SK-N-SH (cell line): Measurements from ENCODE around the gene PRRT1. TPM values are rescaled to one million over a fixed set of nuclear protein-coding genes. Genes with fewer than 3 reads are reported as not detected.

Experiments used
- CTCF ChIA-PET: fragments of 300-600, 350-600 bp; formaldehyde crosslinking; extraction: SDS; loops from one replicate; lab custom pipeline; 2021; lab: Yijun Ruan, JAX
- POLR2A ChIA-PET: fragments of 350-600 bp; sonication (Branson Sonifier 250); formaldehyde crosslinking; extraction: SDS; loops from one replicate; lab custom pipeline; 2020; ENCODE audit warnings: antibody characterized with exemption, inconsistent platforms; lab: Yijun Ruan, JAX
- DNase-seq: peaks from one replicate; pipeline ENCODE4 v3.0.0; 2012
- H2AFZ ChIP-seq: fragments of 200-600 bp; sonication (generic); 2 replicates; pipeline ENCODE4 v1.8.1; 2016; ENCODE audit warnings: antibody characterized with exemption, mild to moderate bottlenecking, low read depth
- H3F3A ChIP-seq: fragments of 200-600 bp; sonication (generic); replicated peaks from 2 replicates; pipeline ENCODE3; 2016; ENCODE audit warnings: antibody characterized with exemption, mild to moderate bottlenecking; ENCODE audit not compliant: insufficient read depth
- H3K27ac ChIP-seq, 2 experiments: fragments of 200-500 bp in 1 of 2; fragments of 200-600 bp in 1 of 2; sonication (Bioruptor generic) in 1 of 2; sonication (generic), shearing (Covaris generic) in 1 of 2; 2 replicates each; pipeline versions ENCODE4 v1.5.1 to v1.6.1; 2014 to 2016; ENCODE audit warnings: low read depth in 2 of 2, inconsistent platforms in 1 of 2, low read length in 1 of 2, mild to moderate bottlenecking in 1 of 2, mixed read lengths in 1 of 2
- H3K27me3 ChIP-seq: fragments of 200-600 bp; sonication (generic), shearing (Covaris generic); 2 replicates; pipeline ENCODE4 v1.6.1; 2016; ENCODE audit warnings: mixed run types; ENCODE audit not compliant: insufficient read depth
- H3K36me3 ChIP-seq, 2 experiments: fragments of 200-500 bp in 1 of 2; fragments of 200-600 bp in 1 of 2; sonication (Bioruptor generic) in 1 of 2; sonication (generic) in 1 of 2; replicated peaks in 1 of 2; 2 replicates each; pipeline versions ENCODE3 to v1.5.1; 2014 to 2016; ENCODE audit warnings: low read length in 1 of 2, mild to moderate bottlenecking in 1 of 2; ENCODE audit not compliant: insufficient read depth in 2 of 2, control insufficient read depth in 1 of 2
- H3K4me1 ChIP-seq, 2 experiments: fragments of 200-500 bp in 1 of 2; fragments of 200-600 bp in 1 of 2; sonication (Bioruptor generic) in 1 of 2; sonication (generic), shearing (Covaris generic) in 1 of 2; 2 replicates each; pipeline versions ENCODE4 v1.5.1 to v1.6.1; 2014 to 2016; ENCODE audit warnings: low read depth in 1 of 2, low read length in 1 of 2, mixed run types in 1 of 2; ENCODE audit not compliant: insufficient read depth in 2 of 2, control insufficient read depth in 1 of 2
- H3K4me2 ChIP-seq: fragments of 200-600 bp; sonication (generic), shearing (Covaris generic); 2 replicates; pipeline ENCODE4 v1.6.1; 2017; ENCODE audit warnings: mixed run types
- H3K4me3 ChIP-seq, 2 experiments: fragments of 200-500 bp in 1 of 2; fragments of 200-600 bp in 1 of 2; sonication (Bioruptor generic) in 1 of 2; sonication (generic), shearing (Covaris generic) in 1 of 2; 2 replicates each; pipeline versions ENCODE4 v1.5.1 to v1.8.1; 2014 to 2016; ENCODE audit warnings: low read depth in 2 of 2, inconsistent platforms in 1 of 2, low read length in 1 of 2, mild to moderate bottlenecking in 1 of 2, mixed read lengths in 1 of 2, moderate library complexity in 1 of 2
- H3K79me2 ChIP-seq: fragments of 200-600 bp; sonication (generic); 2 replicates; pipeline ENCODE4 v1.8.1; 2017; ENCODE audit warnings: mild to moderate bottlenecking; ENCODE audit not compliant: insufficient read depth
- H3K9ac ChIP-seq: fragments of 200-600 bp; sonication (generic); 2 replicates; pipeline ENCODE4 v1.6.1; 2017; ENCODE audit warnings: mixed run types
- H3K9me2 ChIP-seq: fragments of 200-600 bp; sonication (generic); 2 replicates; pipeline ENCODE4 v1.6.1; 2017; ENCODE audit warnings: mixed run types
- H3K9me3 ChIP-seq: fragments of 200-600 bp; sonication (generic); 2 replicates; pipeline ENCODE4 v1.6.1; 2017; ENCODE audit warnings: mixed run types, mild to moderate bottlenecking, moderate library complexity
- H4K20me1 ChIP-seq: fragments of 200-600 bp; sonication (generic); 2 replicates; pipeline ENCODE4 v1.6.1; 2017; ENCODE audit warnings: mild to moderate bottlenecking, mixed run types; ENCODE audit not compliant: insufficient read depth
- NFIC ChIP-seq: IDR thresholded peaks from 2 replicates; pipeline ENCODE4 v1.4.0; 2012; ENCODE audit warnings: borderline replicate concordance
- REST ChIP-seq: IDR thresholded peaks from 2 replicates; pipeline ENCODE4 v1.6.1; 2012; ENCODE audit warnings: mild to moderate bottlenecking, low read depth, low read length, moderate library complexity
- RFX5 ChIP-seq: IDR thresholded peaks from 2 replicates; pipeline ENCODE4 v1.6.1; 2012; ENCODE audit warnings: mild to moderate bottlenecking, improper control_type of control experiment, low read length
- SIN3A ChIP-seq: IDR thresholded peaks from 2 replicates; pipeline ENCODE4 v1.6.1; 2012; ENCODE audit warnings: low read depth, mild to moderate bottlenecking, low read length, moderate library complexity, borderline replicate concordance
- TCF12 ChIP-seq: IDR thresholded peaks from 2 replicates; pipeline ENCODE4 v1.4.0; 2012
- USF1 ChIP-seq: IDR thresholded peaks from 2 replicates; pipeline ENCODE4 v1.4.0; 2012; ENCODE audit warnings: low read depth, borderline replicate concordance
- WGBS: methylation state at CpG from one replicate; pipeline ENCODE4 v1.1.6; 2017; ENCODE audit warnings: low lambda C conversion rate; 5-methylcytosine and 5-hydroxymethylcytosine counted together
- polyA plus RNA-seq, 3 experiments: library from polyadenylated mRNA; depleted of rRNA; stranded (reverse); fragments of >200 nt; gene quantifications; 2 replicates each; pipeline ENCODE4 v1.2.3, GENCODE V29; 2012

The PRRT1 gene
- polyA plus RNA-seq, 1 of the 3 experiments (the other 2 are of a cell fraction) = 1.5 TPM

- Histone ChIP-seq H3K36me3 (no peaks in the 10 kb centered on the region), H3K9ac (no peak overlapping the region), H3K9me3 (no peaks in the 10 kb centered on the region), H3K4me1 (peaks cover 0 to 9% of the 10 kb centered on the region in 2 experiments; a peak in 3 of 4 replicates), H3K27me3 (peaks cover 7% of the 10 kb centered on the region), H3K27ac (no peak overlapping the region), H2AFZ (no peak overlapping the region), H3K4me3 (no peak overlapping the region), H3K4me2 (peak overlapping the region; percentile 53; the same call in 1 of the 2 replicates), H4K20me1 (no peaks in the 10 kb centered on the region), H3F3A (peaks cover 14% of the 10 kb centered on the region), H3K79me2 (no peaks in the 10 kb centered on the region), H3K9me2 (no peaks in the 10 kb centered on the region)
- ChIA-PET POLR2A (no interaction called here), CTCF (interaction anchor here (0.8 to 2.3 kb wide), 3 partner anchors 10 to 11 kb away, joined by 5 to 12 read pairs (median 6); no protein-coding TSS in a partner anchor)
- no peak for DNase-seq
- 50% methylated on average over 1 of the region's 1 CpG for WGBS
- TF ChIP-seq USF1 (no peak), NFIC (peak; percentile 47; the same call in 1 of the 2 replicates)
Measured at GRCh38 chr6:32107406-32107805, 44.3 kb downstream of the PRRT1 start.

GRCh38 chr6:32105433-32105832 lies 46.3 kb downstream of the PRRT1 start:
- no peaks in the 10 kb centered on the region for H4K20me1 ChIP-seq
- TF ChIP-seq RFX5 (no peak), SIN3A (peak; percentile 63; the same call in 1 of the 2 replicates), REST (peak; percentile 100), TCF12 (no peak)
- no peak overlapping the region for H2AFZ ChIP-seq
- no peak overlapping the region for H3K4me3 ChIP-seq
- no peaks in the 10 kb centered on the region for H3K79me2 ChIP-seq
- ChIA-PET CTCF (interaction anchor here (1.0 to 5.8 kb wide), 2 partner anchors 12 to 16 kb away, joined by 4 to 33 read pairs; no protein-coding TSS in a partner anchor), POLR2A (no interaction called here)
- H3F3A ChIP-seq = no peaks in the 10 kb centered on the region
- no peak overlapping the region for H3K27ac ChIP-seq
- no peaks in the 10 kb centered on the region for H3K36me3 ChIP-seq
- DNase-seq = no peak
- no peaks in the 10 kb centered on the region for H3K9me3 ChIP-seq
- H3K9ac ChIP-seq = no peak overlapping the region
- H3K4me1 ChIP-seq = peaks cover 0 to 9% of the 10 kb centered on the region in 2 experiments; a peak in 3 of 4 replicates
- peaks cover 10% of the 10 kb centered on the region for H3K27me3 ChIP-seq
- 15% methylated on average over 4 of the region's 4 CpGs for WGBS
- no peaks in the 10 kb centered on the region for H3K9me2 ChIP-seq
- H3K4me2 ChIP-seq = no peak overlapping the region
